H1 (cell line): ENCODE results near the gene TSPAN16. TPM values are rescaled to one million over a fixed set of nuclear protein-coding genes. Genes with fewer than 3 reads are reported as not detected.

Experiments
- CTCF ChIA-PET: fragments of 300-600 bp; sonication (Branson Sonifier 250); formaldehyde crosslinking; loops from one replicate; lab custom pipeline; 2021; ENCODE audit not compliant: partially characterized antibody; lab: Charles Lee
- POLR2A ChIA-PET: fragments of 300-600 bp; sonication (Branson Sonifier 250); formaldehyde crosslinking; loops from one replicate; lab custom pipeline; 2021; ENCODE audit warnings: inconsistent platforms; ENCODE audit not compliant: partially characterized antibody; lab: Charles Lee
- DNase-seq, 2 experiments: peaks; one replicate each; pipeline versions ENCODE4 v3.0.0 to v3.0.0-alpha.2; 2010 to 2022; ENCODE audit warnings: low spot score in 2 of 2, low read depth in 1 of 2, mixed read lengths in 1 of 2
- FAIRE-seq: peaks from 2 replicates; lab custom pipeline; 2011; peaks lifted over from hg19 to GRCh38; lab: Jason Lieb, UNC
- H2AFZ ChIP-seq: 2 replicates; pipeline ENCODE4 v1.8.1; 2012; ENCODE audit warnings: low read length, inconsistent platforms
- H2AK5ac ChIP-seq: 2 replicates; pipeline ENCODE4 v1.6.1; 2013; ENCODE audit warnings: low read depth, low read length
- H2BK120ac ChIP-seq: replicated peaks from 2 replicates; pipeline ENCODE3; 2013; ENCODE audit warnings: low read depth, low read length, inconsistent platforms
- H2BK12ac ChIP-seq: 2 replicates; pipeline ENCODE4 v1.6.1; 2013; ENCODE audit warnings: low read depth, low read length
- H2BK15ac ChIP-seq: 2 replicates; pipeline ENCODE4 v1.6.1; 2013; ENCODE audit warnings: low read length
- H2BK20ac ChIP-seq: 2 replicates; pipeline ENCODE4 v1.6.1; 2013; ENCODE audit warnings: low read length
- H2BK5ac ChIP-seq: 2 replicates; pipeline ENCODE4 v1.6.1; 2013; ENCODE audit warnings: low read depth, low read length
- H3K14ac ChIP-seq: 2 replicates; pipeline ENCODE4 v1.6.1; 2013; ENCODE audit warnings: inconsistent platforms; ENCODE audit not compliant: insufficient read length
- H3K18ac ChIP-seq: 2 replicates; pipeline ENCODE4 v1.6.1; 2013; ENCODE audit warnings: low read length; ENCODE audit errors: extremely low read depth
- H3K23ac ChIP-seq: 2 replicates; pipeline ENCODE4 v1.6.1; 2013; ENCODE audit warnings: inconsistent platforms; ENCODE audit not compliant: insufficient read length
- H3K23me2 ChIP-seq: 2 replicates; pipeline ENCODE4 v1.6.1; 2013; ENCODE audit warnings: low read depth, low read length
- H3K27ac ChIP-seq: 2 replicates; pipeline ENCODE4 v1.6.1; 2011; ENCODE audit warnings: low read depth, low read length, inconsistent platforms
- H3K27me3 ChIP-seq, 4 experiments: replicated peaks in 1 of 4; 1 replicate in 1 of 4; 2 replicates in 3 of 4; pipeline versions ENCODE4 v1.6.1 to v1.8.1; 2011 to 2013; ENCODE audit warnings: low read length in 3 of 4, mild to moderate bottlenecking in 3 of 4, inconsistent platforms in 2 of 4, mixed read lengths in 2 of 4, moderate library complexity in 1 of 4; ENCODE audit not compliant: control insufficient read depth in 3 of 4, insufficient read depth in 3 of 4; ENCODE audit errors: extremely low read depth in 1 of 4
- H3K36me3 ChIP-seq, 4 experiments: 2 replicates each; pipeline versions ENCODE4 v1.6.1 to v1.8.1; 2011 to 2013; ENCODE audit warnings: mild to moderate bottlenecking in 4 of 4, low read length in 3 of 4, moderate library complexity in 2 of 4, control low read depth in 1 of 4, inconsistent platforms in 1 of 4; ENCODE audit not compliant: insufficient read depth in 4 of 4, control insufficient read depth in 2 of 4
- H3K4ac ChIP-seq: replicated peaks from 2 replicates; pipeline ENCODE3; 2013; ENCODE audit warnings: low read length, low read depth, mixed read lengths, inconsistent platforms; ENCODE audit not compliant: insufficient read length
- H3K4me1 ChIP-seq, 4 experiments: replicated peaks in 1 of 4; 1 replicate in 1 of 4; 2 replicates in 3 of 4; pipeline versions ENCODE4 v1.6.1 to v1.8.1; 2011 to 2013; ENCODE audit warnings: low read length in 3 of 4, inconsistent platforms in 2 of 4, mixed read lengths in 1 of 4; ENCODE audit not compliant: insufficient read depth in 4 of 4, control insufficient read depth in 3 of 4
- H3K4me2 ChIP-seq, 2 experiments: 2 replicates each; pipeline versions ENCODE4 v1.6.1 to v1.8.1; 2011 to 2013; ENCODE audit warnings: low read depth in 2 of 2, low read length in 2 of 2, control low read depth in 1 of 2, inconsistent platforms in 1 of 2, mild to moderate bottlenecking in 1 of 2; ENCODE audit not compliant: insufficient read depth in 1 of 2
- H3K4me3 ChIP-seq, 4 experiments: fragments of 200-600, 300-600 bp in 1 of 4; sonication (generic), shearing (Covaris generic), sonication (Bioruptor Twin) in 1 of 4; 2 replicates each; pipeline versions ENCODE4 v1.5.1 to v1.8.1; 2011 to 2016; ENCODE audit warnings: low read length in 4 of 4, low read depth in 3 of 4, control low read depth in 2 of 4, inconsistent platforms in 2 of 4, mild to moderate bottlenecking in 2 of 4, mixed read lengths in 1 of 4, moderate library complexity in 1 of 4; ENCODE audit not compliant: insufficient read depth in 2 of 4; ENCODE audit errors: extremely low read depth in 1 of 4
- H3K56ac ChIP-seq: replicated peaks from 2 replicates; pipeline ENCODE3; 2013; ENCODE audit warnings: low read depth, mild to moderate bottlenecking, mixed read lengths, low read length, inconsistent platforms; ENCODE audit not compliant: insufficient read length
- H3K79me1 ChIP-seq: 2 replicates; pipeline ENCODE4 v1.6.1; 2013; ENCODE audit warnings: low read depth, low read length, control low read depth
- H3K79me2 ChIP-seq, 2 experiments: 2 replicates each; pipeline versions ENCODE4 v1.6.1 to v1.8.1; 2012 to 2013; ENCODE audit warnings: low read length in 2 of 2, mild to moderate bottlenecking in 2 of 2, inconsistent platforms in 1 of 2; ENCODE audit not compliant: insufficient read depth in 2 of 2, control insufficient read depth in 1 of 2
- H3K9ac ChIP-seq, 4 experiments: replicated peaks in 1 of 4; 1 replicate in 1 of 4; 2 replicates in 3 of 4; pipeline versions ENCODE4 v1.6.1 to v1.8.1; 2011 to 2013; ENCODE audit warnings: low read depth in 3 of 4, low read length in 3 of 4, control low read depth in 2 of 4, mild to moderate bottlenecking in 2 of 4, moderate library complexity in 2 of 4, inconsistent platforms in 1 of 4; ENCODE audit errors: extremely low read depth in 1 of 4
- H3K9me3 ChIP-seq, 2 experiments: 2 replicates each; pipeline versions ENCODE4 v1.6.1 to v1.8.1; 2012 to 2013; ENCODE audit warnings: mild to moderate bottlenecking in 2 of 2, moderate library complexity in 2 of 2, control low read depth in 1 of 2, inconsistent platforms in 1 of 2, low read depth in 1 of 2, low read length in 1 of 2, mixed read lengths in 1 of 2; ENCODE audit not compliant: insufficient read depth in 2 of 2
- H4K20me1 ChIP-seq, 2 experiments: replicated peaks in 1 of 2; 2 replicates each; pipeline versions ENCODE3 to v1.8.1; 2011 to 2013; ENCODE audit warnings: inconsistent platforms in 2 of 2, low read length in 2 of 2, mild to moderate bottlenecking in 1 of 2; ENCODE audit not compliant: insufficient read depth in 2 of 2, control insufficient read depth in 1 of 2
- H4K5ac ChIP-seq: 2 replicates; pipeline ENCODE4 v1.6.1; 2013; ENCODE audit warnings: low read length, low read depth, mixed read lengths, inconsistent platforms; ENCODE audit not compliant: insufficient read length
- H4K8ac ChIP-seq: 2 replicates; pipeline ENCODE4 v1.8.0; 2013; ENCODE audit warnings: mild to moderate bottlenecking, moderate library complexity, low read length, inconsistent platforms; ENCODE audit not compliant: insufficient read depth; ENCODE audit errors: extremely low read depth
- H4K91ac ChIP-seq: replicated peaks from 2 replicates; pipeline ENCODE3; 2013; ENCODE audit warnings: low read length, mixed read lengths, inconsistent platforms; ENCODE audit not compliant: insufficient read length
- CBX8 ChIP-seq: fragments of 300-800, 300-1000 bp; sonication (generic); IDR thresholded peaks from 2 replicates; pipeline ENCODE4 v1.7.1; 2016; ENCODE audit warnings: low read depth, low read length, borderline replicate concordance
- KDM4A ChIP-seq: IDR thresholded peaks from one replicate; pipeline ENCODE4 v1.7.1; 2012; ENCODE audit warnings: low read depth, mild to moderate bottlenecking, moderate library complexity, low read length, inconsistent platforms; ENCODE audit not compliant: severe bottlenecking
- POLR2A ChIP-seq, 2 experiments: IDR thresholded peaks; 1 replicate in 1 of 2; 2 replicates in 1 of 2; pipeline ENCODE4 v1.6.1; 2011; ENCODE audit warnings: low read depth in 2 of 2, low read length in 2 of 2, mild to moderate bottlenecking in 2 of 2; ENCODE audit errors: control extremely low read depth in 1 of 2
- POLR2AphosphoS5 ChIP-seq: IDR thresholded peaks from 2 replicates; pipeline ENCODE4 v1.6.1; 2011; ENCODE audit warnings: low read depth, low read length
- TAF1 ChIP-seq: IDR thresholded peaks from 2 replicates; pipeline ENCODE4 v1.6.1; 2011; ENCODE audit warnings: mild to moderate bottlenecking, low read depth, low read length
- WGBS, 2 experiments: shearing (Covaris generic) in 1 of 2; methylation state at CpG; one replicate each; pipeline versions ENCODE4 v1.1.6 to v1.1.7; 2013 to 2015; ENCODE audit warnings: low lambda C conversion rate in 2 of 2, mixed read lengths in 2 of 2, inconsistent platforms in 1 of 2, low coverage in 1 of 2, missing lambda C conversion rate in 1 of 2; ENCODE audit not compliant: insufficient replicate concordance in 2 of 2, insufficient coverage in 1 of 2, insufficient read length in 1 of 2; ENCODE audit errors: extremely low coverage in 1 of 2, missing lambda C conversion rate in 1 of 2; 5-methylcytosine and 5-hydroxymethylcytosine counted together
- polyA plus RNA-seq, 7 experiments: library from polyadenylated mRNA; depleted of rRNA in 3 of 7; stranded (reverse) in 5 of 7; unstranded in 2 of 7; fragments of >200 nt in 5 of 7; fragments of 200-250 nt in 2 of 7; gene quantifications; 1 replicate in 5 of 7; 2 replicates in 1 of 7; 4 replicates in 1 of 7; pipeline versions ENCODE4 v1.2.1 to v1.2.3, GENCODE V29; 2011 to 2013; ENCODE audit warnings: missing spikeins in 2 of 7, mixed read lengths in 2 of 7
- total RNA-seq: library from RNA; stranded (reverse); fragmentation: NEBNext Ultra II Directional; extraction: Animal tissue kit (Norgen Biotek cat#: 25700); gene quantifications from 2 replicates; pipeline ENCODE4 v1.2.1, GENCODE V29; 2021
- TF ChIP-seq, protein P1 (sequence below): IDR thresholded peaks from 2 replicates; pipeline ENCODE4 v1.6.1; 2012; ENCODE audit warnings: inconsistent platforms
- TF ChIP-seq, protein P2 (sequence below), 3 experiments: IDR thresholded peaks; 1 replicate in 2 of 3; 2 replicates in 1 of 3; pipeline versions ENCODE4 v1.5.1 to v1.6.1; 2011; ENCODE audit warnings: low read length in 3 of 3, mild to moderate bottlenecking in 3 of 3, inconsistent platforms in 2 of 3, low read depth in 1 of 3, moderate library complexity in 1 of 3; ENCODE audit not compliant: insufficient read depth in 1 of 3; ENCODE audit errors: control extremely low read depth in 1 of 3

The TSPAN16 gene
- total and polyA plus RNA-seq, 2 of the 8 experiments (the other 6 are each of a cell fraction or from before 2014, with no cell fraction given), result not detected

DNA sequence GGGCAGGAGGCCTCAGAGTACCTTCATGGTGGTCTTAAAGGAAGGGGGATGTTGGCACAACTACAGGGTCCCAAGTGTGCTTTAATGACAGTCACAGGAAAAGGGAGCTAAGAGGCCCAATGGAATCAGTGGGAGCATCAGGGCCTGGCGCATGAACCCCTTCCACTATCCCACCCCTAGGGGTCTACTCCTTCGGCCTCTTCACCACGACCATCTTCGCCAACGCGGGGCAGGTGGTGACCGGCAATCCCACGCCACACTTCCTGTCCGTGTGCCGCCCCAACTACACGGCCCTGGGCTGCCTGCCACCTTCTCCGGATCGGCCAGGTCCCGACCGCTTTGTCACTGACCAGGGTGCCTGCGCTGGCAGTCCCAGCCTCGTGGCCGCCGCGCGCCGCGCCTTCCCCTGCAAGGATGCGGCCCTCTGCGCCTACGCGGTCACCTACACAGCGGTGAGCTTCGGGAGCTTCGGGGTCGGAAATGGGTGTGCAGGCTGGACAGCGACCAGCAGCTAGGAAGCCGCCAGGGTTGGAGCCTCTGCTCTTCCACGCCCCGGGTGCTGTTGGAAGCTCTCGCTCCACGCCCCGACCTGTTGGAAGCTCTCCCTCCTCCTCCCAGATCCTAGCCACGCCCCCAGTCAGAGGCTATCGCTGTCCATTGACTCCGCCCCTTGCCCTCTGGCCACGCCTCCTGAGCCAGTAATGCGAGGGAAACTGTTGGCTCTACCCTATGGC is 65.2 kb downstream of the TSPAN16 start:
- Histone ChIP-seq H2BK20ac (no peak overlapping the region), H3K14ac (no peak overlapping the region), H4K8ac (peak overlapping the region; percentile 4; the same call in 1 of the 2 replicates), H3K9me3 (no peaks in the 10 kb centered on the region), H3K23ac (no peak overlapping the region), H3K79me1 (no peaks in the 10 kb centered on the region), H3K4me2 (peak overlapping the region; percentile 92 to 96), H2BK120ac (no peak overlapping the region), H4K20me1 (peaks cover 0 to 2% of the 10 kb centered on the region in 2 experiments), H3K27me3 (peaks cover 0 to 11% (median 5%) of the 10 kb centered on the region in 4 experiments; a peak in 3 of 7 replicates), H3K27ac (0 out of 2 replicates have a peak overlapping the region, but pooled peaks have one; percentile 19), H3K4me3 (peak overlapping the region; percentile 46 to 62 (median 56)), H3K79me2 (no peaks in the 10 kb centered on the region), H3K4ac (no peak overlapping the region), H3K4me1 (peaks cover 0 to 9% (median 5%) of the 10 kb centered on the region in 4 experiments), H4K91ac (peak overlapping the region; percentile 25), H3K56ac (no peak overlapping the region), H3K18ac (peak overlapping the region; percentile 79; the same call in 1 of the 2 replicates), H2AFZ (peak overlapping the region; percentile 91; the same call in 1 of the 2 replicates), H2BK15ac (peak overlapping the region; percentile 98; the same call in 1 of the 2 replicates), H3K9ac (peak overlapping the region in 2 of 4 experiments; percentile 32 to 38; a peak in 3 of 7 replicates), H3K36me3 (no peaks in the 10 kb centered on the region), H2BK12ac (peak overlapping the region; percentile 75; the same call in 1 of the 2 replicates), H4K5ac (no peak overlapping the region), H3K23me2 (peaks cover 10% of the 10 kb centered on the region; the same call in 1 of the 2 replicates), H2BK5ac (peak overlapping the region; percentile 87; the same call in 1 of the 2 replicates), H2AK5ac (no peak overlapping the region)
- 9% methylated on average over 38 of the region's 43 CpGs; no CpG with 5 or more reads in 1 of the 2 experiments for WGBS, 2 experiments
- DNase-seq, result peak in 1 of 2 experiments; percentile 100
- FAIRE-seq, result peak; percentile 94
- POLR2A ChIA-PET, result interaction anchor here (0.5 to 3.1 kb wide), 15 partner anchors 9 to 272 kb away, joined by 3 to 34 read pairs (median 4); partner anchors contain the start of genes EPOR, LDLR, RGL3 and SWSAP1
- CTCF ChIA-PET, result interaction anchor here (1.1 to 2.8 kb wide), 13 partner anchors 9 to 121 kb away, joined by 3 to 26 read pairs (median 4); partner anchors contain the start of genes CCDC159, EPOR, ODAD3 and PRKCSH
- peak; percentile 39; the same call in 1 of the 2 replicates for TF ChIP-seq POLR2AphosphoS5
- TF ChIP-seq, protein P1, sequence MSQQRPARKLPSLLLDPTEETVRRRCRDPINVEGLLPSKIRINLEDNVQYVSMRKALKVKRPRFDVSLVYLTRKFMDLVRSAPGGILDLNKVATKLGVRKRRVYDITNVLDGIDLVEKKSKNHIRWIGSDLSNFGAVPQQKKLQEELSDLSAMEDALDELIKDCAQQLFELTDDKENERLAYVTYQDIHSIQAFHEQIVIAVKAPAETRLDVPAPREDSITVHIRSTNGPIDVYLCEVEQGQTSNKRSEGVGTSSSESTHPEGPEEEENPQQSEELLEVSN, result peak; percentile 89
- TF ChIP-seq POLR2A (IDR thresholded peaks at IDR 0.05; ENCODE audit: control extremely low read depth in 1 of 2, low read depth in 2 of 2, low read length in 2 of 2), result peak in 1 of 2 experiments; percentile 46; a peak in 1 of 3 replicates
- TF ChIP-seq TAF1, result 0 out of 2 replicates have a peak, but pooled peaks have one; percentile 19
- TF ChIP-seq, protein P2, sequence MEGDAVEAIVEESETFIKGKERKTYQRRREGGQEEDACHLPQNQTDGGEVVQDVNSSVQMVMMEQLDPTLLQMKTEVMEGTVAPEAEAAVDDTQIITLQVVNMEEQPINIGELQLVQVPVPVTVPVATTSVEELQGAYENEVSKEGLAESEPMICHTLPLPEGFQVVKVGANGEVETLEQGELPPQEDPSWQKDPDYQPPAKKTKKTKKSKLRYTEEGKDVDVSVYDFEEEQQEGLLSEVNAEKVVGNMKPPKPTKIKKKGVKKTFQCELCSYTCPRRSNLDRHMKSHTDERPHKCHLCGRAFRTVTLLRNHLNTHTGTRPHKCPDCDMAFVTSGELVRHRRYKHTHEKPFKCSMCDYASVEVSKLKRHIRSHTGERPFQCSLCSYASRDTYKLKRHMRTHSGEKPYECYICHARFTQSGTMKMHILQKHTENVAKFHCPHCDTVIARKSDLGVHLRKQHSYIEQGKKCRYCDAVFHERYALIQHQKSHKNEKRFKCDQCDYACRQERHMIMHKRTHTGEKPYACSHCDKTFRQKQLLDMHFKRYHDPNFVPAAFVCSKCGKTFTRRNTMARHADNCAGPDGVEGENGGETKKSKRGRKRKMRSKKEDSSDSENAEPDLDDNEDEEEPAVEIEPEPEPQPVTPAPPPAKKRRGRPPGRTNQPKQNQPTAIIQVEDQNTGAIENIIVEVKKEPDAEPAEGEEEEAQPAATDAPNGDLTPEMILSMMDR (IDR thresholded peaks at IDR 0.05; ENCODE audit: control extremely low read depth in 1 of 3, insufficient read depth in 1 of 3, low read depth in 1 of 3, low read length in 3 of 3), result peak; percentile 19 to 44 (median 44); a peak in 3 of 4 replicates
- TF ChIP-seq KDM4A, result peak; percentile 56
- TF ChIP-seq CBX8, result no peak
